ENCODE measurements around the gene TTLL12. TPM values are rescaled to one million over a fixed set of nuclear protein-coding genes. Genes with fewer than 3 reads are reported as not detected.

Gene TTLL12
- total RNA-seq, 1 donor from 2014 or later, result 10.6 TPM

- Histone ChIP-seq H3K27me3 (no peaks in the 10 kb centered on the region), H3K36me3 (no peaks in the 10 kb centered on the region), H3K4me3 (no peak overlapping the region), H3K27ac (peak overlapping the region in 1 of 2 donors; percentile 13), H3K4me1 (peaks cover 6 to 10% of the 10 kb centered on the region in 2 donors), H3K9me3 (no peaks in the 10 kb centered on the region)
- no peak for TF ChIP-seq CTCF (IDR thresholded peaks at IDR 0.05)
- no peak for DNase-seq (ENCODE audit: low spot score in 2 of 2)
- intact Hi-C loops (cut with DNase I), result no loop called here
Measured at GRCh38 chr22:43153899-43154298, 33.0 kb downstream of the TTLL12 start.

DNA sequence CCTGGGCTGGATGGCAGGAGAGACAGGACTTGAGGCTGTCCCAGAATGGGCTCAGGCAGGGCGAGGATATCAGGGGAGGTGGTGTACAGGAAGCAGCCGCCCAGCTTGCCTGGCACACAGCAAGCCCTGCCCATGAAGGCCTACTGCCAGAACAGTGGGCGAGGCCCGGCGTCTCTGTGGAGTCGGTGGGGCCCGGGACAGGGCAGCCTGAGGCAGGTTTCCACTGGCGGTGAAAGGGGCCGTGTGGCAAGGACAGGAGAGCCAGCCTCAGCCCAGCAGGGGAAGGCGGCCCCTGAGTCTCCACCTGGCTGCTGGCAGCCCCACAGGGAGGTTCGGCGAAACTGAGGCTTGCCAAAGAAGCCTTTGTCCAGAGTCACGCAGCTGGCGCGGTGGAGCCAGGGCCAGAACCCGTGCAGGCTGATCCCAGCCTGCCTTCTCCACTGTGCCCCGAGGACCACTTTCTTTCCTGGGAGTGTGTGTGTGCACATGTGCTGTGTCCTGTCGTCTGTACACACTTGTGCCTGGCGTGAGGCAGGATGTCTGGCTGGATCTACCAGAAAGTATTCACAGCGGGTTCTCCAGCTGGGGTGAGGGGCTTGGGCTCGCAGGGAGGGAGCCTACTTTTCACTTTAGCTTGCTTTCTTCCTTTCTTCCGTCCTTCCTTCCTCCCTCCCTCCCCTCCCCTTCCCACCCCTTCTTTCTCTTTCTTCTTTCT lies 34.4 kb downstream of the TTLL12 start:
- H3K9me3 ChIP-seq, result no peaks in the 10 kb centered on the region
- H3K4me3 ChIP-seq, result peak overlapping the region; percentile 61 to 83
- DNase-seq (ENCODE audit: low spot score in 2 of 2), result peak; percentile 35 to 89
- intact Hi-C loops (cut with DNase I), result no loop called here
- H3K27ac ChIP-seq, result peak overlapping the region; percentile 77 to 94
- no peak for TF ChIP-seq CTCF (IDR thresholded peaks at IDR 0.05)
- no peaks in the 10 kb centered on the region for H3K27me3 ChIP-seq
- no peaks in the 10 kb centered on the region for H3K36me3 ChIP-seq
- peaks cover 6 to 10% of the 10 kb centered on the region in 2 donors for H3K4me1 ChIP-seq

- Histone ChIP-seq H3K9me3 (no peaks in the 10 kb centered on the region), H3K4me1 (peaks cover 6 to 10% of the 10 kb centered on the region in 2 donors), H3K27ac (peak overlapping the region; percentile 77 to 94), H3K36me3 (no peaks in the 10 kb centered on the region), H3K27me3 (no peaks in the 10 kb centered on the region), H3K4me3 (peak overlapping the region; percentile 61 to 83)
- no peak for DNase-seq (ENCODE audit: low spot score in 2 of 2)
- no peak for TF ChIP-seq CTCF (IDR thresholded peaks at IDR 0.05)
- intact Hi-C loops (cut with DNase I), result no loop called here
Measured at GRCh38 chr22:43152003-43152356, 35.0 kb downstream of the TTLL12 start.

DNA sequence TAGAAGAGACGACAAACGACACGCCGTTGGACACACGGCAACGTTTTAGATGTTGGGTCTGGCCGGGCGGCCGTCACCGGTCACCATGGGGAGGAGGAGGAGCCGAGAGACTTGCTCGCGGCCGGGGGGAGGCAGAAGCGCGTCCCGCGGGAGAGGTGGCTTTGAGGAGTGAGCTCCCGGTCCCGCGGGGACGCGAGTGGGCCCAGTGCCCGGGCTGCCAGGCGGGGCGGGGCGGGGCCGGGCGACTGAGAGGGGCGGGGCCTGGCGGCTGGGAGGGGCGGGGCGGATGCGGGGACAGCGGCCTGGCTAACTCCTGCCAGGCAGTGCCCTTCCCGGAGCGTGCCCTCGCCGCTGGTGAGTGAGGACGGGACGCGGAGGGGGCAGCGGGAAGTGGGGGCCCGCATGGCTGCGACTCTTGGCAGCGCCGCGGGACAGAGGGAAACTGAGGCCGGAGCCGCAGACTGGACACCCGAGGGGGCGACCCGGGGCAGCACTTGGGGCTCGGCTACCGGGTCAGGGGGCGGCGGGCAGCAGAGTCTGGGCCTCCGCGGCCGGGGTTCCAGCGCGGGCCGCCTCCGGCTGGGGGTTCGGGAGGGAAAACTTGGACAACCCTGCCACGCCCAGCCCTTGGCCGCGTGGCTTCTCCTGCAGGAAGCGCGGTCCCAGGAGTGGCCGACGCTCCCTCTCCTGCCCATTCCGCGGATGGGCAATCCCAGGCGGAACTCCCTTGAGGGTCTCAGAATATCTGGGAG lies 35.5 kb downstream of the TTLL12 start, which contains the start of gene TSPO:
Gene TSPO, plus strand, starts transcription at position 309 of the 752 bp plus-strand sequence. CDS start 7,680 bp downstream, outside the sequence.
- H3K9me3 ChIP-seq, result no peaks in the 10 kb centered on the region
- TF ChIP-seq CTCF (IDR thresholded peaks at IDR 0.05), result no peak
- no peaks in the 10 kb centered on the region for H3K36me3 ChIP-seq
- peak; percentile 42 to 92 for DNase-seq (ENCODE audit: low spot score in 2 of 2)
- H3K4me1 ChIP-seq, result peaks cover 6 to 10% of the 10 kb centered on the region in 2 donors
- peak within 1 kb of the TSS; percentile 77 to 94 for H3K27ac ChIP-seq
- intact Hi-C loops (cut with DNase I), result loop anchor here (1.0 kb wide), 1 partner anchor 35 kb away; no protein-coding TSS in a partner anchor
- peak within 1 kb of the TSS; percentile 61 to 83 for H3K4me3 ChIP-seq
- no peaks in the 10 kb centered on the region for H3K27me3 ChIP-seq

DNA sequence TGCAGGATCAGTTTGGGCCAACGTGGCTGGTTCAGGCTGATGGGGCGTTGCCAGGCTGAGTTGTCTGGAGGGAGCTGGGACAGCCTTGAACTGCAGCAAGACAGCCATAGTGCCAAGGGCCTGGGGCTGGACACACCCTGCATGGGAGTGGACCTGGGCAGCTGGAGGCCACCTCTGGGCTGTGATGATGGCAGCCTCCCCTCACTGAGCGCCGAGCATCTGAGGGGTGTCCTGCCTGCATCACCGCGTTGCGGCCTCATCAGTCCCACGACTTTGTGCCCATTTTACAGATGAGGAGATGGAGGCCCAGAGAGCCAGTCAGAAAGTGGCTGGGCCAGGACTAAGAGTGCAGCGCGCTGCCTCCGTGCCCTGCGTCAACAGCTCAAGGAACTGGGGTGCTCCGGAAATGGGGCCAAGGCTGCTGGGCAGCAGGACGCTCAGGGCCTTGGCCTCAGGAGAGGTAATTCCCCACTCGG lies 36.2 kb downstream of the TTLL12 start:
- DNase-seq (ENCODE audit: low spot score in 2 of 2), result peak in 1 of 2 donors; percentile 69
- intact Hi-C loops (cut with DNase I), result loop anchor here (1.0 kb wide), 1 partner anchor 36 kb away; no protein-coding TSS in a partner anchor
- peak overlapping the region; percentile 77 to 94 for H3K27ac ChIP-seq

More for the DNA sequence above, 36.2 kb downstream of the TTLL12 start:
- H3K36me3 ChIP-seq, result no peaks in the 10 kb centered on the region
- no peak for TF ChIP-seq CTCF (IDR thresholded peaks at IDR 0.05)
- H3K27me3 ChIP-seq, result no peaks in the 10 kb centered on the region
- peak overlapping the region; percentile 61 to 83 for H3K4me3 ChIP-seq
- H3K9me3 ChIP-seq, result no peaks in the 10 kb centered on the region
- peaks cover 6 to 10% of the 10 kb centered on the region in 2 donors for H3K4me1 ChIP-seq
